HG03064 (cell line): ENCODE measurements around the gene COX5A.
A peak's percentile ranks its signal among the peaks of the same experiment; 100 is the strongest.
"Not testable (repeated sequence)": the region's sequence is repeated elsewhere in the genome, so short reads cannot be mapped to it uniquely, and the experiment has no call there.

ENCODE experiments used
- ATAC-seq: cut with Tn5 transposase; IDR thresholded peaks from one replicate; pipeline ENCODE4 v1.9.1; 2021; ENCODE audit warnings: low read depth; ENCODE audit not compliant: unreplicated experiment

COX5A gene

DNA sequence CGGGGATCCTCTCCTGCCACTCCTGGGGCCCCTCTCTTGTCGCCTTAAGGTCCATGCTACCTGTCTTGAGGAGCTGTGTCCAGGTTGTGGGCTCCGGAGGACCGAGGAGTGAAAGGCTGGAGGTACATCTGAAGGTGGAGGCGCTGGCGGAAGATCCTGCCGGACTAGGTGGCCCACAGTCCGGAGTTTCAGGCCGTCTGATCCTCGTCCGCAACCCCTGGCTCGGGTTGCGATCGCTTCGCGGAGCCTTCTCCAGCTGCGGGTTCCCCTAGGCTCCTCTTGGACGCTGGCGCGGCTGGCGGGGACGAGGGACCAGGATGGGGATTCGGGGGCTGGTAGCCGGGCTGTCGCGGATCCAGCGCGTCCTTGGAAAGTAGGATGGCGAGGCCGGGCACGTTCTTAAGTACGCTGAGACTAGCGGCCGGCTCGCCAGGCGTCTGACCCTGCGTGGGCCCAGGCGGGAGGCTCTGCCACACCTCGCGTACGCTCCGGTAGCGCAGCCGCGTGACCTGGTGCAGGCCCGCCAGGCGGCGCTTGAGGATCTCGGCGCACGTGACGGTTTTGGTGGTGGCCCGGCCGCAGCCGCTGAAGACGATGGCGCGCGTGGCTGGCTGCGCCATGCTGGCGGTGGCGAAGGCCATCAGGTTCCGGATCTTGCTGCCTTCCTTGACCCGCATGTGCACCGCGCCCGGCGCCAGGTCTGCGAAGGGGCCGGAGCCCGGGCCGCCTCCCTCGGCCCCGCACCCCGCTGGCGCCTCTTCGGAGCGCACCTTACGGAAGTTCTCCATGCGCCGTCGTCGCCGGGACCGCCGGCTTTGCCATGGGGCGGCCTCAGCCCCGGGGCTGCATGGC lies 18.1 kb upstream of the COX5A start:
- peak; percentile 35 for ATAC-seq

DNA sequence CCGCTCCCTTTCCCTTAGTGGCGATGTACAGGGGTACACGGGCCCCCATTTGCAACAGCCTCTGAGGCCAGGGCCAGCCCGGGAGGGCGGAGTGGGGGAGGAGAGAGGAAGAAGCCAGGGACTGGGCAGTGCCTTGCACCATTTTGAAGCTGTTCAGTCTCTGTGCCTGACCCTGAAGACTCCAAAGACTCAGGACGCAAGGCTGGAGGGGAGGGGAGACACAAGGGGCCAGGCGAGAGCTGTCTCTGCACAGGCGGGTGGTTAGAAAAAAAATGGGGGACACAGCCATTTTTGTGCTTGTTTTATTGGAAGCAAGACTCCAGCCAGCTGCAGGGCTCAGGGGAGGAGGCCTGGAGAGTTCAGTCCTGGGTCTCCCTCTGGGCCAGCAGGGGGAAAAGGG lies 17.1 kb upstream of the COX5A start:
- ATAC-seq = no peak

DNA sequence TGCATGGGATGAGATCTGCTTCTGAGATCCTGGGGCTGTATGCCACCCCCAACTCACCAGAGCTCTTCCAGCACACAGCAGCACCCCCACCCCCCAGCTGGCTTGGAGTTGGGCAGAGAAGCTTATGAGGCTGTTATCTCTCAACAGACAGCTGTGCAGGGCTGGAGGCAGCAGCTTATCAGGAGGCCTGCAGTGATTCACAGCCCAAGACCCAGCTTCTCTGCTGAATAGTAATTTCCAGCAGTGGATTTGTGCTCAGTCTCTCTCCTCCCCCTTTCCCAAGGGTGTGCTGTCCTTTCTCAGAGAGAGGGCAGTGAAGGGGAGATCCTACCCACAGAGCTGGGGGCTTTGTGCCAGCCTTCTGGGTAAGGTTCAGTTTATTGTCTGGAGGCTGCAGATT lies 16.6 kb upstream of the COX5A start:
- ATAC-seq = no peak

DNA sequence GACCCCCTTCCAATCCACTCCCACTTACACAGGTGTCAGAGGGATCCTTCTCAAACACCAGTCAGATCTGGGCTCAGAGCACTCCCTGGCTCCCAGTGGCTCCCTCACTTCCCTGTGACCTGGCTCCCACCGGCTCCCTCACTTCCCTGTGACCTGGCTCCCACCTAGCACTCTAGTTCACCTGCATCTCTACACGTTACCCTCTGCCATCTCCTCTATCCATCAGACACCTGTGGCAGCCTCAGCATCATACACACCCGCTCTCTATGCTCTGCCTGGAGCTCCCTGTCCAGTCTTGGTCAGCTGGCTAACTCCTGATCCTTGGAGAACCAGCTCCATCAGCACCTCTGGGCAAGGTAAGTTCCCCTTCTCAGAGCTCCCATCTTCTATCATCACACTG lies 13.1 kb upstream of the COX5A start:
- no peak for ATAC-seq

DNA sequence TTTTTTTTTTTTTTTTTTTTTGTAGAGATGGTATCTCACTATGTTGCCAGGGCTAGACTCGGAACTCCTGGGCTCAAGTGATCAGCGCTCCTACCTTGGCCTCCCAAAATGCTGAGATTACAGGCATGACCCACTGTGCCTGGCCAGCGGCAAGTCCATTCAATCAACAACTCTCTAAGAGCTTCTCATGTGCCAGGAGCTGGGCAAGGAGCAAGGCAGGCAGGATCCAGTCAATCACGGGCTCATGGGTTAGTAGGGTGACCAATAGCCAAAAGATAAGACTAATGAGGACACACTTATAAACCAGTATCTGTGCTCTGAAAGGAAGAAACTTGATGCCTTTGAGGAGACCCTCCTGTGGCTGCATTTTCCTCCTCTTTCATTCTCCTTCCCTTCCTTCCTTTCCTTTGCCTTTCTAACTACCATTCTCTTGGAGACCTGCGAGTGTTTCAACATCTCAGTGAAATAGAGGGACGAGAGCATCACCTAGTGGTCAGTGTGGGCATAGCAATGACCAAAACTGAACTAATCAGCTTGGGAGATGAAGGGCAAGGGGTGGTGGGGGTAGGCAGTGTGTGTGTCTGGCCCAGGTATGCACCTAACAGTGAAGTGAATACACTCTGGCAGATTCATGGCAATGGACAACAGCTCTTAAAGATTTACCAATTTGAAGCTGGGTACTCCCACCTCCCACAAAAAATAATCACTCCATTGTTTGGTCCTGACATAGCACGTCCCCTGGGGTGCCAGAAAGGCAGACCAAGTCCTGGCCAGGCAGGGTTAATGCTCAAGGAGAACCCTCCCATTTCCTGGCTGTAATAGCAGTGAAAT lies 12.4 kb upstream of the COX5A start:
- ATAC-seq = no peak

DNA sequence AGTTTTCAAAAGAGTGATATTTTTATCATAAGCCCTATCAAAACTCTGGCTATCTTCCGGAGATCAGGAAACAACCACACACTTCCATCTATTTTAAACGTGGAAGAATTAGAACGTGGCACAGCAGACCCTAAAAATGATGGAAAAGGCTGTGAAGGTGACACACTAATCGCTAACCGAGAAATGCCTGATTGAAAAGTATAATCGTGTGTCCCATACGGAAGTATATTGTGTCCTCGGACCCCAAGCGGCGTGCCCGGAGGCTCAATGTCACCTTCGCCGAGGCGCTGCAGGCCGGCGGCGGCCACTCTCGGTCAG lies 642 bp downstream of the COX5A start:
- ATAC-seq = no peak

DNA sequence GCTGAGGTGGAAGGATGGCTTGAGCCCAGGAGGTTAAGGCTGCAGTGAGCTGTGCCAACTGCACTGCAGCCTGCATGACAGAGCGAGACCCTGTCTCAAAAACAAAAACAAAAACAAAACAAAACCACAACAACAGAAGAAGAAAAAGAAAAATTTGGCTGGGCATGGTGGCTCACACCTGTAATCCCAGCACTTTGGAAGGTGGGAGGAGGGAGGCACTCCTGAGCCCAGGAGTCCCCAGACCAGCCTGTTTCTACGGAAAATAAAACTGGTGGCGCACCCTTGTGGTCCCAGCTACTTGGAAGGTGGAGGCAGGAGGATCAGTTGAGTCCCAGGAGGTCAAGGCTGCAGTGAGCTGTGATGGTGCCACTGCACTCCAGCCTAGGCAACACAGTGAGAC lies 2.7 kb downstream of the COX5A start:
- ATAC-seq = not testable (repeated sequence)

DNA sequence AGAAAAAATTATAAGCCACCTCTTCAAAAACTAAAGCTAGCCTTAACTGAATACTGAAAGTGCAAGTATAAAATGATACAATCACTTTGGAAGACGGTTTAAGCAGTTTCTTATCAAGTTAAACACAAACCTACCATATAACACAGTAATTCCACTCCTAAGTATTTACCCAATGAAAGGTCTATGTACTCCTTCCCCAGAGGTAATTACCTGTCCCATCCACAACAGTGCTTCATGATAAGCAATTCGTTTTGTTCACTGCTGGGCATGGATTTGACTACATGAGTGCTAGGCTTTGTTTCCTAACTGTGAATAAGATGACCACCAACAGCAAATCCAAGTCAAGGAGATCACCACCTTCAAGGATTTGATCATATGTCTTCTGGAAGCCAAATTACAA lies 4.3 kb downstream of the COX5A start:
- ATAC-seq = no peak

DNA sequence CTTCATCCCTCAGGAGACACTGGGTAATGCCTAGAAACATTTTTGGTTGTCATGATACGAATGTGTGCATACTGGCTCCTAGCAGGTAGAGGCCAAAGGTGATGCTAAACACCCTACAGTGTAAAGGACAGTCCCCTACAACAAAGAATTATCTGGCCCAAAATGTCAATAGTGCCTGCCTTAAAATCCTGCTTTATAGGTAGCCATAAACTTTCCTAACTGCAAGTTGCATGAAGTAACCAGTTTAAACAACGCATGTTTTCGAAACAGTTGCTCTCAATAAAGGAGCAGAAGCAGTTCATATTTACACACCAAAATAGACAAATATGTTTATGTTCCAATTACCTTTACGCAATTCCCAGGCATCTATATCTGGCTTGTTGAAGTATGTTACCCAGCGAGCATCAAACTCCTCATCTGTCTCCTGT lies 9.1 kb downstream of the COX5A start:
- no peak for ATAC-seq

DNA sequence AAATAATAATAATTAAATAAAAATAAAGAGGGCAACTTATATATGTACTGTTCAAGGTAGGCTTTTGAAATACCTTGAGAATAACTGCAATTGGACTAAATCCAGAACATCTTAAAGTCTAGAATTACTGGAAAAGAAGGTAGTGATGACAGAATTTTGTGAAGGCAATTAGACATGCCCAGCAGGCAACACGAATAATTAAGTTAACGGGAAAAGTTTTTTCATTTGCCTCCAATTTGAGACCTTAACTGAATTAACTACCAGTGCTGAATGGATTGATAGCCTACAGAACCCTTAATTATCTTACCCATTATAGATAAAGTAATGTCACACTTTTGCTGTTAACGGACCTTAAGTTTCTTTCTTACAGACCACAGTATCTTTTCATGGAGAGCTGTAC lies 13.3 kb downstream of the COX5A start:
- no peak for ATAC-seq

DNA sequence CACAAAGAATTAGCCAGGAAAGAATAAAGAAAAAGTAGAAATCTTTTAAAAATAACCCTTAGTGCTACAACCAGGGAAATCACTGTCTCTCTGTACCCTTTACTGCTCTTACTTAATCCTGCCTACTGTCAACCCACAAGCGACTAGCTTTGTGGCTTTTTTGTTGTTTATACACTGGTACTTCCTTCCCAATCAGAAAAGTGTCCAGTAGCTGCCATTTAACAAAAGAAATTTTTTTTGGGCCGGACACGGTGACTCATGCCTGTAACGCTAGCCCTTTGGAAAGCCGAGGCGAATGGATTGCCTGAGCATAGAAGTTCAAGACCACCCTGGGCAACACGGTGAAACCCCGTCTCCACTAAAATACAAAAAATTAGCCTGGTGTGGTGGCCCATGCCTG lies 17.4 kb downstream of the COX5A start:
- ATAC-seq = no peak

DNA sequence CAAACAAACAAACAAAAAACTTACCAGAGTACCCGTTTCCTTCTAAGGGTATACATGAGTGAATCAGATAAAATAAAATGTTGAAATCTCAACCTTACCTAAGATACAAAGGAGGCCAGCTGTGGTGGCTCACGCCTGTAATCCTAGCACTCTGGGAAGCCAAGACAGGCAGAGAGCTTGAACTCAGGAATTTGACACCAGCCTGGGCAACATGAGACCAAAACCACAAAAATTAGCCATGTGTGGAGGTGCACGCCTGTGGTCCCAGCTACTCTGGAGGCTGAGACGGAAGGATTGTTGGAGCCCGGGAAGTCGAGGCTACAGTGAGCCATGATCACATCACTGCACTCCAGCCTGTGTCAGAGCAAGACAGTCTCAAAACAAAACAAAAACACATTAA lies 20.2 kb downstream of the COX5A start:
- ATAC-seq = no peak

DNA sequence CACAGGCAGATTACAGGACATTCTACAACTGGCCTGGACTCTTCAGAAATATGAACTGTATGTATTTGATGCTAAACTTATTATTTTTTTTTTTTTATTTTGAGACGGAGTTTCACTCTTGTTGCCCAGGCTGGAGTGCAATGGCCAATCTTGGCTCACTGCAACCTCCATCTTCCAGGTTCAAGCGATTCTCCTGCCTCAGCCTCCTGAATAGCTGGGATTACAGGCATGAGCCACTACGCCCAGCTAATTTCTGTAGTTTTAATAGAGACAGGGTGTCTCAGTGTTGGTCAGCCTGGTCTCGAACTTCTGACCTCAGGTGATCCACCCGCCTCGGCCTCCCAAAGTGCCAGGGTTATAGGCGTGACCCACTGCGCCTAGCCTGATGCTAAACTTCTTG lies 24.1 kb downstream of the COX5A start:
- ATAC-seq = not testable (repeated sequence)

DNA sequence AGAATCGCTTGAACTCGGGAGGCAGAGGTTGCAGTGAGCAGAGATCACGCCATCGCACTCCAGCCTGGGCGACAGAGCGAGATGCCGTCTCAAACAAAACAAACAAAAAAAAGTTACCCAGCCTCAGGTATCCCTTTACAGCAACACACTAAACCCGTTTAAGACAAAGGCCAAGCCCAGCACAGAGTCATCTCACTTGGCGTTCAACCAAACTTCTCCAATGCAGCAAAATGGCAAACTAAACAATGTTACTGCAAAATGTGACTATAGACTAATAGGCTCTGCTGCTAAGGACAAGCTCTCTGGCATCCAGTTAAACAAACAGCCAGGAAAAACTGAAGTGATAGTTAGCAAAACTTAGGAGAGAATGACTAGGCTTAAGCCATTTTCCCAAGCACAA lies 24.8 kb downstream of the COX5A start:
- ATAC-seq = no peak

DNA sequence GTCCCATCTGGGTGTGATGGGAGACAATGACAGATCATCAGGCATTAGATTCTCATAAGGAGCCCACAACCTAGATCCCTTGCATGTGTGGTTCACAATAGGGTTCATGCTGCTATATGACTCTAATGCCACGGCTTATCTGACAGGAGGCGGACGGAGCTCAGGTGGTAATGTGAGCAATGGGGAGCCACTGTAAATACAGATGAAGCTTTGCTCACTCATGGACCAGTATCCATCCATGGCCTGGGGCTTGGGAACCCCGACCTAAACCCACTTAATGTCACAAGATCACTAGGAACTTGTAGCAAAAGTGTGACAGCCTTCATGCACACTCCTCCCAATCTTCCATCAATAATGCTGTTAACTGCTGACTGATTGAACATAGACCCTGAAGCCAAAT lies 29.2 kb downstream of the COX5A start:
- ATAC-seq = no peak

DNA sequence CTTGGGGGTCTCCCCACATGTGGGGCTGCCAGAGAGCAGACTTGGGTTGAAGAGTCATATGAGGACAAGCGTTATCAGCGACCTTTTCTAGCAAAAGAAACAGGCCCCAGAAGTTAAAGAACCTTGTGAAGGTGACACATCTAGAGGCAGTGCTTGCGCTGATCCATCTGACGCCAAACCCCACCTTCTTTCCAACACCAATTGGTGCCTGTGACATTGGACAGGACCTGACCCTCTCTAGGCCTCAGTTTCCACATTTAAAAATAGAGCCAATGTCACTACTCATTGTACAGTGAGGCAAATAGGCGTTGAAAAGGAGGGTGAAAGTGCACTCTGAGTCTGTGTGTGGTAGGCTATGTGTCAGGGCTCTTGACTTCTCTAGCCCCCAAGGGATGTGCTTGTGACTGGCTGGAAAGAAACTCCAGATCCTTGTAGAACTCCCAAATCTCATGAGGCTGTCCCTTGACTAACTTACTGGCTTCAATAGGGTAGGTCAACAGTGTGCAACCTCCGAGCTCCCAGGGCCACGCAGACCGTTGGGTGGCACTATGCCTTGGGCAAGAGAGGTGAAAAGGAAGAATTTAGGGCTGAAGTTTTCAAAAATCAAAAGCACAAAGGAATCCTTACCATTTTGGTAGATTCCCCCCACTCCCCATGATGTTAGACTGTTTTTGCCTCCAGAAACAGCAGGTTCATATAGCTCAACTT lies 30.6 kb downstream of the COX5A start:
- no peak for ATAC-seq

DNA sequence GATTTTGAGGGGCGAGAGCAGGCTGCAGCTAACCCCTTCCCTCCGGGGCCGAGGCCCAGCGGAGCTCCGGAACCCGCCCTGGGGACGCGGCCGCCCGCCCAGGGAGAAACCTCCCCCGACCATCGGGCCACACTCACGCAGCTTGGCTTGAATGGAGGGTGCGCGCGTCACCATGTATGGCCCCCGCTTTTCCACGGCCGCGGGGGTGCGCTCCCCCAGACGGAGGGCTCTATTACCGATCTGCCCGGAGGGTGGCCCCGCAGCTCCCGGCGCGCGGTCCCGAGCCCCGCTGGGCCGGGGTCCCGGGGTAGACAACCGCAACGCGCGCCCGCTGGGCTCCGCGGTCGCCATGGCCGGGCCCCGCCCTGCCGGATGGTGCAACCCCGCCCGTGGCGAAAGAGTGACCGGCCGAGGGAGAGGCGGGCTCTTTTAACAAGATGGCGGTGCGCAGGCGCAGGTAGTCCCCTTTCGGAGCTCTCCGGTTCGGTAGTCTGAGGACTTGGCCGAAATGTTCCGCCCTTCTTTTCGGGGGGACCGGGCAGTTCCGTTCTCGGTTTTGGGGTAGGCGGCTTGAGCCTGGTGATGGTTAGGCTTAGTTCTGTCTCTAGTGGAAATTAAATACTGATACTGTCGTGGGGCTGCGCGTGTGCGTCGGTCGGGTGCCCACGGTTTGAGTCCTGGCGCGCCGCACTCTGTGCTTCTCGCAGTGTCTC lies 31.3 kb downstream of the COX5A start, which contains the start of gene FAM219B:
Gene FAM219B, minus strand, starts transcription at position 402 of the 713 bp plus-strand sequence. Its CDS starts 51 bp downstream, at position 351.
- ATAC-seq = peak; percentile 65

DNA sequence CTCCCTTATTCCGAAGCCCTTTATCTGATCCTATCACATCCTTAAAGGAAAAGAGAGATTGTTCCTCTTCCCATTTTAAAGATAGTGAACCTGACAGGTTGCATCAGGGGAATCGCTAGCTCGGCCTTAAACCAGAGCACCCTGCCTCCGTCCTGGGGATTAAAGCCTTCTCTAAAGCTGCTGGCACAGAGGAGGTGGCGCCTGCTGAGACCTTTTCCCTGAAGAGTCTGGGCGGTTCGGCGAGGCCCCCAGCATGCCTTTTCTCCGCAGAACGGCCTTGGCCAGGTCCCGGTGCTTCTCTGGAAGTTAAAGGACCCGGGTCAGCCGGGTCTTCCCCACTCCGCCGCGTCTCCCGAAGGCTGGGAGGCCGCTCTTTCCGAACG lies 31.8 kb downstream of the COX5A start:
- ATAC-seq = peak; percentile 28

DNA sequence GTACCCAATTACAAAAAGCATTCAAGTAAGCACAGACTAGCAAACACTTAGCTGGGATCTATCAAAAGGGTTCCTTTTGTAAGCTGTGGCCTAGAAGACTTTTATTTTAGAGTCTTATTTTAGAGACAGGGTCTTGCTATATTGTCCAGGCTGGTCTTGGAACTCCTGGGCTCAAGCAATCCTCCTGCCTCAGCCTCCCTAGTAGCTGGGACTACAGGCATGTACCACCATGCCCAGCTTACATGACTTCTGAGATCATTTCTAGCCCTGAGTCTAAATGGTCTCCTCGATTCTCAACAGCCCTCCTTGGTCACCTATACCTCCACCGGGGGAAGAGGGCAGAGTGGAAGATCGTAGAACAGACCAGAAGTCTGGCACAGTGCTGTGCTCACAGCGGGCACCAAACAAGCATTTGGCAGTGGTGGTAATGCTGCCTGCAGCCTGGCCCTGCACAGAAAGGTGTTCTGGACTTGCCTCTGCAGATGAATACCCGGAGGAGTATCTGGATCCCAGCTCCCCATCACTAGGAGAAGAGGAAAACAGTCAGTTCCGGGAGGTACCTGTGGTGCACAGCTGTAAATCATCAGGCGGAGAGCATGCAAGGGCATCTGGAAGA lies 33.6 kb downstream of the COX5A start:
- ATAC-seq = no peak

DNA sequence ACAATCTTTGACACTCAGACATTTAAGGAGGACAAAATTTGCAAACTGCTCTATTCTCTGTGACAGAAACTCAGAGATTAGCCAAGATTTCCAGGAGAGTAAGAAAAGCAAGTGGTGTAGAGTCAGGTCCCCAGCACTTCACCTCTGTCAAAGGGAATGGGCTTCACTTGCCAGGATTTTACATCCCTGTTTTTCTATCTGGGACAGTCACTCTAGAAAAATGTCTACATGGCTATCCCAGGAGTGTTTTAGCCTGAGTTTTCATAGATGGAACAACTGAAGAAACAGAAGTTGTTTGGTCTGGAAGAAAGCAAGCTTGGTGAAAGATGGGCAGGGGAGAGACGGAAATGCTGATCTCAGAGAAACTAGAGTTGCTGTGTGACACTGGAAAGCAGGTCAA lies 34.2 kb downstream of the COX5A start:
- no peak for ATAC-seq
